HEK293 (cell line): ENCODE data around the gene RANBP3L.
A peak's percentile ranks its signal among the peaks of the same experiment; 100 is the strongest.

ENCODE experiments used
- INSM2 ChIP-seq: fragments of 450-650 bp; formaldehyde crosslinking; IDR thresholded peaks from 2 replicates; pipeline ENCODE4 v1.5.1; 2016; ENCODE audit warnings: missing biosample characterization, missing genetic modification characterization
- MZF1 ChIP-seq: fragments of 450-650 bp; formaldehyde crosslinking; IDR thresholded peaks from 2 replicates; pipeline ENCODE4 v1.5.1; 2017; ENCODE audit warnings: missing biosample characterization, missing genetic modification characterization, borderline replicate concordance
- PRDM1 ChIP-seq: fragments of 450-650 bp; formaldehyde crosslinking; IDR thresholded peaks from 2 replicates; pipeline ENCODE4; 2016; ENCODE audit warnings: missing biosample characterization, missing genetic modification characterization
- PRDM6 ChIP-seq: fragments of 450-650 bp; formaldehyde crosslinking; IDR thresholded peaks from 2 replicates; pipeline ENCODE4 v1.5.1; 2017; ENCODE audit warnings: missing biosample characterization, missing genetic modification characterization
- REST ChIP-seq: fragments of 450-650 bp; formaldehyde crosslinking; IDR thresholded peaks from 2 replicates; pipeline ENCODE4 v1.5.1; 2016; ENCODE audit warnings: missing biosample characterization, missing genetic modification characterization
- SCRT1 ChIP-seq: fragments of 450-650 bp; formaldehyde crosslinking; IDR thresholded peaks from 2 replicates; pipeline ENCODE4 v1.5.1; 2016; ENCODE audit warnings: missing biosample characterization, missing genetic modification characterization, borderline replicate concordance
- SCRT2 ChIP-seq: fragments of 450-650 bp; formaldehyde crosslinking; IDR thresholded peaks from 2 replicates; pipeline ENCODE4 v1.5.1; 2016; ENCODE audit warnings: missing biosample characterization, missing genetic modification characterization
- TSHZ1 ChIP-seq: fragments of 450-650 bp; formaldehyde crosslinking; IDR thresholded peaks from 2 replicates; pipeline ENCODE4 v1.5.1; 2016; ENCODE audit warnings: missing biosample characterization, missing genetic modification characterization, borderline replicate concordance
- ZBTB10 ChIP-seq: fragments of 450-650 bp; formaldehyde crosslinking; IDR thresholded peaks from 2 replicates; pipeline ENCODE4 v1.5.1; 2016; ENCODE audit warnings: missing biosample characterization, missing genetic modification characterization
- ZBTB17 ChIP-seq: fragments of 450-650 bp; formaldehyde crosslinking; IDR thresholded peaks from 2 replicates; pipeline ENCODE4 v1.5.1; 2016; ENCODE audit warnings: missing biosample characterization, missing genetic modification characterization
- ZNF169 ChIP-seq: fragments of 450-650 bp; formaldehyde crosslinking; IDR thresholded peaks from 2 replicates; pipeline ENCODE4 v1.5.1; 2016; ENCODE audit warnings: missing biosample characterization, missing genetic modification characterization
- ZNF366 ChIP-seq: fragments of 450-650 bp; formaldehyde crosslinking; conservative IDR thresholded peaks from 2 replicates; pipeline ENCODE4 v1.5.1; 2016; ENCODE audit warnings: missing biosample characterization, missing genetic modification characterization
- ZNF518A ChIP-seq: fragments of 450-650 bp; formaldehyde crosslinking; conservative IDR thresholded peaks from 2 replicates; pipeline ENCODE4 v1.5.1; 2016; ENCODE audit warnings: low read depth, missing biosample characterization, missing genetic modification characterization
- ZNF629 ChIP-seq: fragments of 450-650 bp; formaldehyde crosslinking; IDR thresholded peaks from 2 replicates; pipeline ENCODE4 v1.5.1; 2017; ENCODE audit warnings: missing biosample characterization, missing genetic modification characterization
- ZNF791 ChIP-seq: fragments of 450-650 bp; formaldehyde crosslinking; IDR thresholded peaks from 2 replicates; pipeline ENCODE4 v1.5.1; 2016; ENCODE audit warnings: missing biosample characterization, missing genetic modification characterization
- ZSCAN30 ChIP-seq: fragments of 450-650 bp; IDR thresholded peaks from 2 replicates; pipeline ENCODE4 v1.5.1; 2018; ENCODE audit warnings: missing biosample characterization, mild to moderate bottlenecking, missing genetic modification characterization, moderate library complexity
- TF ChIP-seq, protein P1 (sequence below): fragments of 450-650 bp; formaldehyde crosslinking; IDR thresholded peaks from 2 replicates; pipeline ENCODE4 v1.5.1; 2016; ENCODE audit warnings: missing biosample characterization, missing genetic modification characterization

The RANBP3L gene

GRCh38 chr5:36300191-36300926 is 1.3 kb downstream of the RANBP3L start (continued):
- TF ChIP-seq, protein P1, sequence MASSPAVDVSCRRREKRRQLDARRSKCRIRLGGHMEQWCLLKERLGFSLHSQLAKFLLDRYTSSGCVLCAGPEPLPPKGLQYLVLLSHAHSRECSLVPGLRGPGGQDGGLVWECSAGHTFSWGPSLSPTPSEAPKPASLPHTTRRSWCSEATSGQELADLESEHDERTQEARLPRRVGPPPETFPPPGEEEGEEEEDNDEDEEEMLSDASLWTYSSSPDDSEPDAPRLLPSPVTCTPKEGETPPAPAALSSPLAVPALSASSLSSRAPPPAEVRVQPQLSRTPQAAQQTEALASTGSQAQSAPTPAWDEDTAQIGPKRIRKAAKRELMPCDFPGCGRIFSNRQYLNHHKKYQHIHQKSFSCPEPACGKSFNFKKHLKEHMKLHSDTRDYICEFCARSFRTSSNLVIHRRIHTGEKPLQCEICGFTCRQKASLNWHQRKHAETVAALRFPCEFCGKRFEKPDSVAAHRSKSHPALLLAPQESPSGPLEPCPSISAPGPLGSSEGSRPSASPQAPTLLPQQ (tag by site-specific recombination): peak; percentile 20; the same call in 1 of the 2 replicates
- no peak for TF ChIP-seq ZBTB10 (tag by site-specific recombination)
- TF ChIP-seq PRDM1 (tag by site-specific recombination): peak; percentile 84
- TF ChIP-seq REST (tag by site-specific recombination): no peak
- 0 out of 2 replicates have a peak, but pooled peaks have one; percentile 40 for TF ChIP-seq ZBTB17
- TF ChIP-seq ZNF791: no peak
- TF ChIP-seq SCRT1 (tag by site-specific recombination): peak; percentile 63; the same call in 1 of the 2 replicates
- TF ChIP-seq TSHZ1 (tag by site-specific recombination): peak; percentile 65
- peak; percentile 64 for TF ChIP-seq ZNF629 (tag by site-specific recombination)
- TF ChIP-seq ZNF518A (tag by site-specific recombination): 0 out of 2 replicates have a peak, but pooled peaks have one; percentile 32
- TF ChIP-seq INSM2: 0 out of 2 replicates have a peak, but pooled peaks have one; percentile 25
- peak; percentile 83 for TF ChIP-seq PRDM6 (tag by site-specific recombination)
- TF ChIP-seq ZNF169 (tag by site-specific recombination): no peak
- 0 out of 2 replicates have a peak, but pooled peaks have one; percentile 33 for TF ChIP-seq ZSCAN30 (tag by site-specific recombination)
- TF ChIP-seq SCRT2 (tag by site-specific recombination): peak; percentile 81
- peak; percentile 12; the same call in 1 of the 2 replicates for TF ChIP-seq MZF1 (tag by site-specific recombination)
- TF ChIP-seq ZNF366: peak; percentile 59; the same call in 1 of the 2 replicates
